DMS114 treated with DMSO at 0.1 percent for 48 hours (cell line): ENCODE measurements around the gene SLC7A6.

Experiments
- DNase-seq: peaks from one replicate; lab custom pipeline; 2025; ENCODE audit not compliant: unreplicated experiment; lab: John Stamatoyannopoulos, UW

The SLC7A6 gene

DNA sequence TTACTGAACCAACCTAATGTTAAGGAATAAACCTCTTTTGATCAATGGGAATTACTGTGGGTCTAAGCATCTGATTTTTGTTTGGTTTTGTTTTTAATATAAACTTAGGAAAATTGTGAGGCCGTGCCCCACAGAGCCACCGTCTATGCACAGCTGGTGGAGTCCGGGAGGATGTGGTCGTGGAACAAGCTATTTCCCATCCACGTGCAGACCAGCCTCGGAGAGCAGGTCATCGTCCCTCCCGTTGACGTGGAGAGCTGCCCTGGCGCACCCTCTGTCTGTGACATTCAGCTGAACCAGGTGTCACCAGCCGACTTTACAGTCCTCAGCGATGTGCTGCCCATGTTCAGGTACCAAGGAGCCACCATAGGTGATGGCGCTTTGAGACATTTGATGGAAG is 74.9 kb downstream of the SLC7A6 start:
- DNase-seq = no peak

DNA sequence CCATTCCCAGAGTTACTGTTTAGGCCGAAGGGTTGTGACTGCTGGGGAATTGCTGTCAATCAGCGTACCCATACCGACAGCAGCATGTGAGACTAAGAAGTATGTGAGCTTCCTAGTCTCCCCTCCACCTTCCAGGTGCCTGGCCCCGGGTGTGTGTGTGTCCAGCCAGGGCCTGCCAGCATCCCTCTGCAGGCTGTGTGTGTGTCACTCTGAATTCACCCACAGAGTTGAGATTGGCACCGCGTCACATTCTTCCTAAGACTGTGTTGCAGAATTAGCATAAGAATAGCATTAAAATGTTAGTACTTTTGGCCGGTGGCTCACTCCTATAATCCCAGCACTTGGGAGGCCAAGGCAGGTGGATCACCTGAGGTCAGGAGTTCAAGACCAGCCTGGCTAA is 78.3 kb downstream of the SLC7A6 start:
- no peak for DNase-seq

DNA sequence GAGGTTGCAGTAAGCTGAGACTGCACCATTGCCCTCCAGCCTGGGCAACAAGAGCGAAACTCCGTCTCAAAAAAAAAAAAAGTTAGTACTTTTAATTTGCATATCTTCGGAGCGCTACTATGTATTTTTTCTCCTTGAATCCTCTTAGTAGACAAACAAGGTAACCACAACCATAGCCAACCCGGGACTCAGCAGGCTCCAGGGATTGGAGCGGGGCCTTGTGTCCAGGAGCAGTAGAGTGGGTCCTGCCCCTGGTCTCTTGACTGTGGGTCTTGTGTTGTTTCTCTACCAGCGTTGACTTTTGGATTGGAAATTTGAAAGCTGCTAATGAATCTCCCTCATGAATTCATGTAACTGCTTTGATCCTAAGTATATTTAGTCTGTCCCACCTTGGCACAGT is 78.8 kb downstream of the SLC7A6 start:
- DNase-seq = no peak

DNA sequence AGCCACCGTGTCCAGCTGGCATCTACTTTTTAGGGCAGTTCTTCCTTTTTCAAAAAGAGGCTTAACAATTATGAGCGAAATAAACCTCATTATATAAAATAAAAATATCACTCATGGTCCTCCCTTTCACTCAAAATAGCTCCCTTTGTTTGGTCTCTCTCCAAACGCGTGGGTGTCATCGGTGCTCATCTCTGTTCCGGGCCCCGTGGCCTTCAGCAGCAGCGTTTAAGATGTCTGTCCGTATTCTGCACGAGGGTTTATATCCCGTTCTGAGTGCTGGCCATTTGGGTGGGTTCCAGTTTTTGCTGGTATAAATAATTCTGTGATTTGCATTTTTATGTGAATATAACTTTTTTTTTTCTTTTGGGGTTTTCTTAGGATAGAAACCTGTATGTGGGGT is 79.9 kb downstream of the SLC7A6 start:
- DNase-seq = no peak

DNA sequence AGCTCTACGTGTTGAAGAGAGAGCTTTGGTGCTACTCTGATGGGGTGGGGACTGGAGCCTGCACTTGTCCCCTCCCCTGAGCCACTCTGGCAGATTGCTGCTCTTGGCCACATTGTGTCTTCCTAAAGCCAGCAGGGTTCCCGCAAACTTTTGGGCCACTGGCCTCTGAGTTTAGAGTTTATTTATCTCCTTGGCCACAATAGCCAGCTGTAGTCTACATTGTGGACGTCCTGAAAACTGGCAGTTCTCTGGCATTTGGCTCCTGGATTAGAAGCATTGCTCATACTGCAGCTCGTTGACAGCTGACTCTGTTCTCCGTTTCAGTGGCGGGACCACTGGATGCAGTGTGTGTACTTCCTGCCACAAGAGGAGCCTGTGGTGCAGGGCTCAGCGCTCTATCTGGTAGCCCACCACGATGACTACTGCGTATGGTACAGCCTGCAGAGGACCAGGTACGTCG is 81.1 kb downstream of the SLC7A6 start:
- DNase-seq = no peak

DNA sequence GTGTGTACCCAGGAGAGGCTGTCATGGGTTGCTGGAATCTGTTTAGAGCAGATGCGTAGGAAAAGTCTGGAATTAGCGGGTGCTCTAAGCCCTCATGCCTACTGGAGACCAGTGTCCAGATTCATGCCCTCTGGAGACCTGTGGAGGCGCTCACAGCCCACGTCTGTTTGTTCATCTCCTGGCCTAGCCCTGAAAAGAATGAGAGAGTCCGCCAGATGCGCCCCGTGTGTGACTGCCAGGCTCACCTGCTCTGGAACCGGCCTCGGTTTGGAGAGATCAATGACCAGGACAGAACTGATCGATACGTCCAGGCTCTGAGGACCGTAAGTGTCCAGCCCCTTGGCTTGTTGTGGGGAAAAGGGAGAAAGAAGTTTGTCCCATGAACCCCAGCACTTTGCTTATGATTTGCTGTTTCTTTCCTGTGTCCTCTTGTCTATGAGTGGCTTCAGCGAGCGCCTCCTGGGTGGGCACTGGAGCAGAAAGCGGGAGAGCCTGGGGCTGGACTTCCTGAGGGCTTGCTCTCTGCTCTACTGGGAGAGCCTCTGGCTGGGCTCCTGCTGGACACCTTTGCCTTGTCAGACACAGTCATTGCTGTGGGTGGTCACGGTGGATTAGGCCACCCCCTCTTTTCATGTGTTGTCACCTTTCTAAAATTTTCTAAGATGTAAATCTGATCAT is 81.8 kb downstream of the SLC7A6 start:
- DNase-seq = no peak

DNA sequence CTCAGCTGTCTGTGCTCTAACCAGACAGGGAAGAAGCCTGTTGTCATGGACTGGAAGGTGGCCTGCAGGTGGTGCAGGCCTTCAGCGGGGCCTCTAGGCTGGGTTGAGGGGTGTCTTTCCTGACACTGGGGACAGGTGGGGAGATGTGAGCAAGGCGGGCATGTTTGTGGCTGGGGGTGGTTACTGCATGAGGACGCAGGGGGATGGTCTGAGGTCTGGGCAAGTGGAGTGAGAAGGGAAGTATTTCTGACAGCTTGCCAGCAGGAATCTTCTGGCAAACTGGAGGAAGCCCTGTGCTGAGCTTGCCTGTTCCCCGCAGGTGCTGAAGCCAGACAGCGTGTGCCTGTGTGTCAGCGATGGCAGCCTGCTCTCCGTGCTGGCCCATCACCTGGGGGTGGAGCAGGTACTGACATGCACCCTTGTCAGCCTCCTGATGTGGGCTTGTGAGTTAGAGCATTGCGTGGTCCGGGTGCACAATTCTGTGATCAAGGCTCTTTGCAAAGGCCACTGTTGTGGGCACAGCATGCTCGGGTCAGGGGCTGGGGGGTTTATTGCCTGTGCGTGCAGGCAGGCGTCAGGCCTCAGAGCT is 82.7 kb downstream of the SLC7A6 start:
- DNase-seq = no peak

DNA sequence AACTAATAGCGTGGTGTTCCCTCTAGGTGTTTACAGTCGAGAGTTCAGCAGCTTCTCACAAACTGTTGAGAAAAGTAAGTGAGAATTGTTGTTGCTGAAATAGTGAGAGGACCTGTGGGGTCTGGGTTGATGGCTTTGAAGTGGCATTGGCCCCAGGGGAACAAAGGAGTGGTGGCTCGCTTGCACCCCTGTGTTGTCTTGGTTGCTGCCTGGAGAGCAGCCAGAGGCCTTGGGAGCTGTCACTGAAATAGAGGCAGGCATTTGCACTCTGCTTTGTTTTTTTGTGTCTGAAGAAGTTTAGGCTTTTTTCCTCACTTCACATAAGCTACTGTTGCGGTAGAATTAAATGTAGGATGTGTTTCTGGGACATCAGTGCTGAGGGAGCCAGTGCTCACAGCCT is 83.3 kb downstream of the SLC7A6 start:
- DNase-seq = no peak

DNA sequence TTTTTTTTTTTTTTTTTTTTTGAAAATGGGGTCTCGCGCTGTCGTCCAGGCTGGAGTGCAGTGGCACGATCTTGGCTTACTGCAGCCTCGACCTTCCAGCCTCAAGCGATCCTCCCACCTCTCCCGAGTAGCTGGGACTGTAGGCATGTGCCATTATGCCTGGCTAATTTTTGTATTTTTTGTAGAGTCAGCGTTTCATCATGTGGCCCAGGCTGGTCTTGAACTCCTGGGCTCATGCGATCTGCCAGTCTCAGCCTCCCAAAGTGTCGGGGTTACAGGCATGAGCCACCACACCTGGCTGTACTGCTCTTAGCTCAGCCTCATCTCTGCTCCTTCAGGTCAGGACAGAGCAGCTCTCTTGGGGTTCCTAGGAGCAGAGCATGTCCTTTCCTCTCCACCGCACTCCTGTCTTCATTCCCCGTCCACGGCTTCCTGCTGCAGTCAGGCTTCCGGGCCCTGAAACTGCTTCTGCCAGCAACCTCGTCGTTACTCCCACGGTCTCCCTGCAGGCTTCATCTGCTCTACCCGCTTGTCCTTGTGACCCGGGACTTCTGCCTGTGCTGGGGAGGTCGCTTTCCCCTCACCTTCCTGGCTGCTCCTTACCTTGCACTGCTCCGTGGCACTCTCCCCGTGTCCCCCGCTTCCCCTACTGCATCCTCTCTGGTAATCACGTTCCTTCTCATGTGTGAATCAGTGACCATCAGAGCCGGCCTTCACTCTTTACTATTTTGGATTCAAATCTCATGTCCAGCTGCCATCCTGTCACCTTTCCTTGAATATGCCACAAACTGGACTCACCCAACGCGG is 84.5 kb downstream of the SLC7A6 start:
- DNase-seq = no peak

DNA sequence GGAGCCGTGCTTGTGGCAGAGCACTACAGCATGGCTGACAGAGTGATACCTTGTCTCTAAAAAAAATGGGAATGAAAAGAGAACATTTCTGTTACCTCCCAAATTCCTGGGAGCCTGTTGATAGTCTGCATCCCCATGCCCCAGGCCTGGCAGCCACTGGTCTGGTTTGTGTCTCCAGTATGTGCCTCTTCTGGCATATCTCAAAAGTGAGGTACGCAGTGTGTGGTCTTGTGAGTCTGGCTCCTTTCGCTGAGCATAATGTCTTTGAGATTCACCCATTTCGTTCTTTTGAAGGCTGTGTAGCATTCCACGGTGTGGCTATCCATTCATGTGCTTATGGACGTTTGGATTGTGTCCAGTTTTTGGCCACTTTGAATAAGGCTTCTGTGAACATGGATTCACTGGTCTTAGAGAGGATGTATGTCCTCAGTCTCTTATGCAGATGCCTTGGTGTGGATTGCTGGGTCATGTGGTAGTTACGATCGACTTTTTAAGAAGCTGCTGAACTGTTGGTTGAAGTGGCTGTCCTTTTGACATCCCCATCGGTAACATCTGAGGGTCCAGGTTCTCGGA is 85.6 kb downstream of the SLC7A6 start:
- no peak for DNase-seq

DNA sequence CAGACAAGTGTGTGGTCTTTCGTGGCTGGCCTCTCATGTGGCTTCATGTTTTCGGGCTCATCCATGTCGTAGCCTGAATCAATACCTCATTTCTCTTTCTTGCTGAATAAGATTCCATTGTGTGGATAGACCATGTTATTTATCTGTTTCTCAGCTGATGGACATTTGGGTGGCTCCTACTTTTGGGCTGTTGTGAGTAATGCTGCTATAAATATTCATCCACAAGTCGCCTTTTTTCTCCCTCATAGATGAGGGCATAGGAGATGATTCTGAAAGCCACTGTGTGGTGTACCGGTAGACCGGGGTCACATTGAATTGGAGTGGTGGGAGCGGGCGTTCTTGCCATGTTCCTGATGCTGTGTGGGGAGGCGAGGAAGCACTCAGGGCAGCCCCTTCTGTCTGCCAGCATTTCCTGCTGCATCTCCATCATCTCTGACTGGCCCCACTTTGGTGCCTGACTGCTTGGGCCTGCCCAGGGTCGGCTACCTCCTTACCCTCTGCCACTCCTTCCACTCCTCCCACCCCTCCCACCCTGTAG is 86.6 kb downstream of the SLC7A6 start:
- no peak for DNase-seq
